Vagina (tissue), 2 donors: Measurements from ENCODE around the gene DNAH8. TPM values are rescaled to one million over a fixed set of nuclear protein-coding genes. Genes with fewer than 3 reads are reported as not detected.

Experiments
- DNase-seq, 2 donors: peaks; one replicate each; pipeline ENCODE4 v3.0.0-alpha.2; 2017; ENCODE audit errors: extremely low spot score in 2 of 2
- H3K27ac ChIP-seq: fragments of 200-600 bp; sonication (generic); one replicate; pipeline ENCODE4 v1.5.1; 2019
- H3K27me3 ChIP-seq: fragments of 200-600 bp; sonication (generic); one replicate; pipeline ENCODE4 v1.5.1; 2019
- H3K36me3 ChIP-seq, 2 donors: fragments of 200-600 bp; sonication (generic); one replicate each; pipeline ENCODE4 v1.5.1; 2017 to 2019
- H3K4me1 ChIP-seq: fragments of 200-600 bp; sonication (generic); one replicate; pipeline ENCODE4 v1.5.1; 2019
- H3K4me3 ChIP-seq, 2 donors: fragments of 200-600 bp; sonication (generic); 1 replicate in 1 of 2; 2 replicates in 1 of 2; pipeline ENCODE4 v1.5.1; 2016 to 2019
- H3K9me3 ChIP-seq: fragments of 200-600 bp; sonication (generic); one replicate; pipeline ENCODE4 v1.5.1; 2019
- POLR2A ChIP-seq, 2 donors: fragments of 450-650 bp; IDR thresholded peaks; one replicate each; pipeline ENCODE4 v1.6.1; 2017; ENCODE audit warnings: antibody characterized with exemption in 2 of 2, mild to moderate bottlenecking in 2 of 2, moderate library complexity in 2 of 2
- POLR2AphosphoS5 ChIP-seq, 2 donors: sonication (generic); formaldehyde crosslinking; IDR thresholded peaks; one replicate each; pipeline ENCODE4 v1.9.0; 2017; ENCODE audit warnings: antibody characterized with exemption in 2 of 2, mild to moderate bottlenecking in 2 of 2, low read depth in 1 of 2; ENCODE audit not compliant: insufficient read depth in 1 of 2
- intact Hi-C: fragments of 100-400 bp; cut with DNase I; formaldehyde crosslinking; loops from one replicate; pipeline ENCODE4 v1.15.1; 2023
- total RNA-seq: library from RNA; depleted of rRNA; stranded (reverse); fragments of >200 nt; gene quantifications from one replicate; pipeline ENCODE4 v1.2.3, GENCODE V29; 2016
- TF ChIP-seq, protein P1 (sequence below), 3 experiments: fragments of 450-650 bp in 2 of 3; fragments of 200-600 bp in 1 of 3; sonication (generic) in 1 of 3; IDR thresholded peaks; one replicate each; pipeline ENCODE4 v1.5.1; 2017 to 2019; ENCODE audit warnings: antibody characterized with exemption in 3 of 3, mild to moderate bottlenecking in 2 of 3, moderate library complexity in 2 of 3

The DNAH8 gene
- total RNA-seq, 1 donor from 2014 or later: not detected

DNA sequence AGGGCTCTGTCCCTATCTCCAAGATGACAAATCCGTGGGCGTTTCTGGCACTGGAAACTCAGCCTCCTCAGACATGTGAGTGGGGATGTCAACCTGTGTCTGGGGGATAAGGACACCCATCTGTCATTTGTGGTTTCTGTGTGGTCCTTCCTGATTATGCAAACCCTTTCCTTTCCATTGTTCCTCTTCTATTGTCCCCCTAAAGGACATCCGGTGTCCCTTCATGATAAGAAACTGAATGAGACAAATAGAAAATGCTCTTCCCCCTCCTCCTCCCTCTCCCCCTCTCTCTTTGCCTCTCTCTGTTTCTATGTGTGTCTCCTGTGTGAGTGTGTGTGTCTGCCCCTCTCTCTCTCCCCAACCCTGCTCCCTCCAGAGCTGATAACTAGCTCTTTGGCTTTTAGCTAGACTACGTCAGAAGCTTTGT lies 322.0 kb downstream of the DNAH8 start:
- Histone ChIP-seq H3K9me3 (no peaks in the 10 kb centered on the region), H3K4me3 (no peak overlapping the region), H3K27me3 (no peaks in the 10 kb centered on the region), H3K36me3 (no peaks in the 10 kb centered on the region), H3K4me1 (no peaks in the 10 kb centered on the region), H3K27ac (no peak overlapping the region)
- no peak for TF ChIP-seq POLR2AphosphoS5 (IDR thresholded peaks at IDR 0.05; ENCODE audit: insufficient read depth in 1 of 2, low read depth in 1 of 2)
- TF ChIP-seq POLR2A (IDR thresholded peaks at IDR 0.05): no peak
- TF ChIP-seq, protein P1, sequence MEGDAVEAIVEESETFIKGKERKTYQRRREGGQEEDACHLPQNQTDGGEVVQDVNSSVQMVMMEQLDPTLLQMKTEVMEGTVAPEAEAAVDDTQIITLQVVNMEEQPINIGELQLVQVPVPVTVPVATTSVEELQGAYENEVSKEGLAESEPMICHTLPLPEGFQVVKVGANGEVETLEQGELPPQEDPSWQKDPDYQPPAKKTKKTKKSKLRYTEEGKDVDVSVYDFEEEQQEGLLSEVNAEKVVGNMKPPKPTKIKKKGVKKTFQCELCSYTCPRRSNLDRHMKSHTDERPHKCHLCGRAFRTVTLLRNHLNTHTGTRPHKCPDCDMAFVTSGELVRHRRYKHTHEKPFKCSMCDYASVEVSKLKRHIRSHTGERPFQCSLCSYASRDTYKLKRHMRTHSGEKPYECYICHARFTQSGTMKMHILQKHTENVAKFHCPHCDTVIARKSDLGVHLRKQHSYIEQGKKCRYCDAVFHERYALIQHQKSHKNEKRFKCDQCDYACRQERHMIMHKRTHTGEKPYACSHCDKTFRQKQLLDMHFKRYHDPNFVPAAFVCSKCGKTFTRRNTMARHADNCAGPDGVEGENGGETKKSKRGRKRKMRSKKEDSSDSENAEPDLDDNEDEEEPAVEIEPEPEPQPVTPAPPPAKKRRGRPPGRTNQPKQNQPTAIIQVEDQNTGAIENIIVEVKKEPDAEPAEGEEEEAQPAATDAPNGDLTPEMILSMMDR (IDR thresholded peaks at IDR 0.05): no peak
- intact Hi-C loops: no loop called here
- no peak for DNase-seq

DNA sequence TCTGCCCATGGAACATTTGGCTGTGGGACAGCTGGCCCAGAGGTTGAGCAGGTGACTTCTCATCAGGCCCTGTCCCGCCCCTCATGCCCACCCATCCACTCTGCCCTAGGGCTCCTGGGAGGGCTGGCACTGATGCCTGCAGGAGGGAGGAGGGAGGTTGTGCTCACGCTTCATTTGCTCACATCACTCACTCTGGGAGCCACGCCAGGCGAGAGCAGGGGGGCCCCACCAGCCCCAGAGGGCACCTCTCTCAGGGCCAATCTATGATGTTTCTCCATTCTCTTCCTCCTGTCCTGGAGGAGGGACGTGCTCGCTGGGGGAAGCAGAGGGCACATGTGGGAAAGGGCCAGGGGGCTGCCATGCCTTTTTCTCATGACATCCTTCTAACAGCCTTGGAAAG lies 322.6 kb downstream of the DNAH8 start:
- TF ChIP-seq POLR2AphosphoS5 (IDR thresholded peaks at IDR 0.05; ENCODE audit: insufficient read depth in 1 of 2, low read depth in 1 of 2) (no peak), POLR2A (IDR thresholded peaks at IDR 0.05) (no peak)
- TF ChIP-seq, protein P1 (IDR thresholded peaks at IDR 0.05): no peak
- no peaks in the 10 kb centered on the region for H3K36me3 ChIP-seq
- H3K27ac ChIP-seq: no peak overlapping the region
- no peak overlapping the region for H3K4me3 ChIP-seq
- intact Hi-C loops: no loop called here
- no peaks in the 10 kb centered on the region for H3K4me1 ChIP-seq
- no peaks in the 10 kb centered on the region for H3K9me3 ChIP-seq
- DNase-seq: no peak
- no peaks in the 10 kb centered on the region for H3K27me3 ChIP-seq

DNA sequence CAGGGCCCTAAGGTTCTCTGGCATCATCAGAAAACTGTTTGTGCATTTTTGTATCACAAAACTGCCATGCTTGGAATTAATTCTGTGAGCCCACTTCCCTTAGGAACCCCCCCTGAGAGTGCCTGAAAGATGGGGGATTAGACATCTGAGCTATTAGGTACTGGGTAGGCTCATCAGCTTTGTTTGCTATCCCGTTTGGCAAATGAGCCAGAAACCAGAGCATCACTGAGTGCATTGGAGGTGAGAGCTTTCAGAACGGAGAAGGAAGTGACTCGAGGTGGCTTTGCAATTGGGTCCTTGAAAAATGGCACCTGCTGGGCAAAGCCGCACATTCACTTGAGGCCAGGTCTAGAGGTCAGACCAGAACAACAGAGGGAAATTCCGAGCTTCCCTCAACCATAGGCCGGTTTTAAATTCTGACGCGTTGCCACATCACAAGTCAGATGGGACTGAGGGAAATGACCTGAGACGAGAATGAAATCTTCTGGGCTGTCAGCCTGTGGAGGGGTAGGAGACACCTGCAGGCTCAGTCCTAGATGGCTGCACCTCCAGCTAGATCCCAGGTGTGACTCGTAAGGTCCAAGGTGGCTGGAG lies 325.1 kb downstream of the DNAH8 start:
- H3K36me3 ChIP-seq: no peaks in the 10 kb centered on the region
- no peaks in the 10 kb centered on the region for H3K4me1 ChIP-seq
- no peaks in the 10 kb centered on the region for H3K9me3 ChIP-seq
- intact Hi-C loops: no loop called here
- no peaks in the 10 kb centered on the region for H3K27me3 ChIP-seq
- no peak overlapping the region for H3K27ac ChIP-seq
- no peak overlapping the region for H3K4me3 ChIP-seq
- no peak for TF ChIP-seq POLR2A (IDR thresholded peaks at IDR 0.05)
- TF ChIP-seq, protein P1 (IDR thresholded peaks at IDR 0.05): no peak
- no peak for TF ChIP-seq POLR2AphosphoS5 (IDR thresholded peaks at IDR 0.05; ENCODE audit: insufficient read depth in 1 of 2, low read depth in 1 of 2)
- DNase-seq: no peak

DNA sequence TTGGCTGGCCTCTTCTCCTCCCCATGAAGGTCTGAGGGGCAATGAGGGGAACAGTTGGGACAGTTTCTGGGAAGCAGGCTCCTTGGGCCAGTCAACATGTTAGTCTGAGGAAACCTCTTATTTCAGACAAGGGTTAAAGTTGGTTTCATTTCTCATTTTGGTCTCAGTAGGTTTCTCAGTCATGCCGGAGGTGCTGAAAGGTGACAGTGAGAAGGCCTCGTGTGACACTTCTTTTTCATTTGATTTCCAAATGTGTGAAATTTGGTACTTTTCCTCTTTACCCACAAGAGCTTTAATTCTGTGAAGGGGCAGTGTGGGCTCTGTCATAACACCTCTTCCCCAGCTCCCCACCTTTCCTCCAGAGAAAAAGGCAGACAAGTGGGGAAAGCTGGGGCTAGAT lies 326.0 kb downstream of the DNAH8 start:
- Histone ChIP-seq H3K27me3 (no peaks in the 10 kb centered on the region), H3K9me3 (no peaks in the 10 kb centered on the region), H3K36me3 (no peaks in the 10 kb centered on the region), H3K4me3 (no peak overlapping the region), H3K4me1 (no peaks in the 10 kb centered on the region), H3K27ac (no peak overlapping the region)
- TF ChIP-seq POLR2A (IDR thresholded peaks at IDR 0.05) (no peak), POLR2AphosphoS5 (IDR thresholded peaks at IDR 0.05; ENCODE audit: insufficient read depth in 1 of 2, low read depth in 1 of 2) (no peak)
- TF ChIP-seq, protein P1 (IDR thresholded peaks at IDR 0.05): no peak
- DNase-seq: no peak
- intact Hi-C loops: no loop called here

DNA sequence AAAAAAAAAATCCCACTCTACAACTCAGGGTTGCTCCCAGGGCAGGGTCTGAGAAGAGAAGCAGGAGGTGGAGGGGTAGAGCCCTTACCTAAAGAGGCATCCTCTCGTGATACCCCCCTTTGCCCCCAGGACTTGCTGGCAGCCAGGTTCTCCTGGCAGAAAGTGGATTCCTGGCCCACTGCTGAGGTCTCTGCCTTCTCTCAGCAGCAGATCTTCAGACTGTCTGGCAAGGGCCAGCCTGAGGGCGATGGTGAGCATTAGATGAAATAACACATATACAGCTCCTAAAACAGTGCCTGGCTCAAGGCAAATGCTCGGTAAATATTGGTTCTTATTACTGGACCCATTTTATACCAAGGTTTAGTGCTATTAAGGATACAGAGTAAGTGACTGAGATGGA lies 328.7 kb downstream of the DNAH8 start:
- no peak overlapping the region for H3K27ac ChIP-seq
- peaks cover 6% of the 10 kb centered on the region for H3K4me1 ChIP-seq
- no peak overlapping the region for H3K4me3 ChIP-seq
- TF ChIP-seq POLR2AphosphoS5 (IDR thresholded peaks at IDR 0.05; ENCODE audit: insufficient read depth in 1 of 2, low read depth in 1 of 2) (no peak), POLR2A (IDR thresholded peaks at IDR 0.05) (no peak)
- TF ChIP-seq, protein P1 (IDR thresholded peaks at IDR 0.05): no peak
- no peaks in the 10 kb centered on the region for H3K9me3 ChIP-seq
- H3K36me3 ChIP-seq: no peaks in the 10 kb centered on the region
- no peak for DNase-seq
- intact Hi-C loops: no loop called here
- H3K27me3 ChIP-seq: peaks cover 3% of the 10 kb centered on the region
